ENCODE data around the gene OR2C3.

The OR2C3 gene

GRCh38 chr1:247536340-247536739, at the start of gene OR2C3:
OR2C3 (minus strand) TSS chr1:247536440; CDS start chr1:247532511, 3,929 bp downstream.
- no peak within 1 kb of the TSS for H3K4me3 ChIP-seq (ENCODE audit: low read depth in 1 of 2, low read length in 2 of 2)
- H3K9ac ChIP-seq (ENCODE audit: low read length), result no peak within 1 kb of the TSS
- H3K4me1 ChIP-seq (ENCODE audit: insufficient read depth, low read length), result no peaks in the 10 kb centered on the region
- H3K36me3 ChIP-seq (ENCODE audit: insufficient read depth, low read length), result no peaks in the 10 kb centered on the region
- H3K9me3 ChIP-seq (ENCODE audit: low read length), result no peaks in the 10 kb centered on the region
- no peak within 1 kb of the TSS for H3K27ac ChIP-seq (ENCODE audit: low read depth, low read length)
- no peaks in the 10 kb centered on the region for H3K27me3 ChIP-seq (ENCODE audit: control insufficient read depth in 1 of 2, insufficient read depth in 2 of 2, low read length in 2 of 2)

- no peaks in the 10 kb centered on the region for H3K4me1 ChIP-seq (ENCODE audit: insufficient read depth, low read length)
Observed at GRCh38 chr1:247578946-247579460, 42.8 kb upstream of the OR2C3 start.

GRCh38 chr1:247576514-247576913, 40.3 kb upstream of the OR2C3 start:
- H3K4me1 ChIP-seq (ENCODE audit: insufficient read depth, low read length), result no peaks in the 10 kb centered on the region
- H3K9ac ChIP-seq (ENCODE audit: low read length), result no peak overlapping the region
- no peaks in the 10 kb centered on the region for H3K9me3 ChIP-seq (ENCODE audit: low read length)

More at GRCh38 chr1:247578946-247579460, 42.8 kb upstream of the OR2C3 start:
- H3K9ac ChIP-seq (ENCODE audit: low read length), result no peak overlapping the region
- H3K4me3 ChIP-seq (ENCODE audit: low read depth in 1 of 2, low read length in 2 of 2), result no peak overlapping the region
- no peak overlapping the region for H3K27ac ChIP-seq (ENCODE audit: low read depth, low read length)
- no peaks in the 10 kb centered on the region for H3K9me3 ChIP-seq (ENCODE audit: low read length)
- no peaks in the 10 kb centered on the region for H3K36me3 ChIP-seq (ENCODE audit: insufficient read depth, low read length)
- H3K27me3 ChIP-seq (ENCODE audit: control insufficient read depth in 1 of 2, insufficient read depth in 2 of 2, low read length in 2 of 2), result no peaks in the 10 kb centered on the region

GRCh38 chr1:247574664-247575063, 38.4 kb upstream of the OR2C3 start:
- no peaks in the 10 kb centered on the region for H3K9me3 ChIP-seq (ENCODE audit: low read length)
- H3K4me1 ChIP-seq (ENCODE audit: insufficient read depth, low read length), result no peaks in the 10 kb centered on the region
- no peak overlapping the region for H3K4me3 ChIP-seq (ENCODE audit: low read depth in 1 of 2, low read length in 2 of 2)
- no peak overlapping the region for H3K9ac ChIP-seq (ENCODE audit: low read length)
- no peaks in the 10 kb centered on the region for H3K27me3 ChIP-seq (ENCODE audit: control insufficient read depth in 1 of 2, insufficient read depth in 2 of 2, low read length in 2 of 2)
- no peaks in the 10 kb centered on the region for H3K36me3 ChIP-seq (ENCODE audit: insufficient read depth, low read length)
- H3K27ac ChIP-seq (ENCODE audit: low read depth, low read length), result no peak overlapping the region

More at GRCh38 chr1:247576514-247576913, 40.3 kb upstream of the OR2C3 start:
- Histone ChIP-seq H3K27me3 (ENCODE audit: control insufficient read depth in 1 of 2, insufficient read depth in 2 of 2, low read length in 2 of 2) (no peaks in the 10 kb centered on the region), H3K27ac (ENCODE audit: low read depth, low read length) (no peak overlapping the region), H3K36me3 (ENCODE audit: insufficient read depth, low read length) (no peaks in the 10 kb centered on the region), H3K4me3 (ENCODE audit: low read depth in 1 of 2, low read length in 2 of 2) (no peak overlapping the region)

- H3K9me3 ChIP-seq (ENCODE audit: low read length), result no peaks in the 10 kb centered on the region
- H3K36me3 ChIP-seq (ENCODE audit: insufficient read depth, low read length), result no peaks in the 10 kb centered on the region
- H3K27ac ChIP-seq (ENCODE audit: low read depth, low read length), result no peak overlapping the region
- no peak overlapping the region for H3K4me3 ChIP-seq (ENCODE audit: low read depth in 1 of 2, low read length in 2 of 2)
- H3K4me1 ChIP-seq (ENCODE audit: insufficient read depth, low read length), result no peaks in the 10 kb centered on the region
- H3K27me3 ChIP-seq (ENCODE audit: control insufficient read depth in 1 of 2, insufficient read depth in 2 of 2, low read length in 2 of 2), result no peaks in the 10 kb centered on the region
- no peak overlapping the region for H3K9ac ChIP-seq (ENCODE audit: low read length)
Observed at GRCh38 chr1:247574236-247574635, 38.0 kb upstream of the OR2C3 start.

- Histone ChIP-seq H3K4me3 (ENCODE audit: low read depth in 1 of 2, low read length in 2 of 2) (no peak overlapping the region), H3K27ac (ENCODE audit: low read depth, low read length) (no peak overlapping the region), H3K36me3 (ENCODE audit: insufficient read depth, low read length) (no peaks in the 10 kb centered on the region), H3K4me1 (ENCODE audit: insufficient read depth, low read length) (no peaks in the 10 kb centered on the region), H3K9ac (ENCODE audit: low read length) (no peak overlapping the region), H3K27me3 (ENCODE audit: control insufficient read depth in 1 of 2, insufficient read depth in 2 of 2, low read length in 2 of 2) (no peaks in the 10 kb centered on the region), H3K9me3 (ENCODE audit: low read length) (no peaks in the 10 kb centered on the region)
Observed at GRCh38 chr1:247562198-247562597, 26.0 kb upstream of the OR2C3 start.

GRCh38 chr1:247561711-247562110, 25.5 kb upstream of the OR2C3 start:
- Histone ChIP-seq H3K36me3 (ENCODE audit: insufficient read depth, low read length) (no peaks in the 10 kb centered on the region), H3K4me1 (ENCODE audit: insufficient read depth, low read length) (no peaks in the 10 kb centered on the region), H3K4me3 (ENCODE audit: low read depth in 1 of 2, low read length in 2 of 2) (no peak overlapping the region), H3K9ac (ENCODE audit: low read length) (no peak overlapping the region), H3K27me3 (ENCODE audit: control insufficient read depth in 1 of 2, insufficient read depth in 2 of 2, low read length in 2 of 2) (no peaks in the 10 kb centered on the region), H3K27ac (ENCODE audit: low read depth, low read length) (no peak overlapping the region), H3K9me3 (ENCODE audit: low read length) (no peaks in the 10 kb centered on the region)

- no peak overlapping the region for H3K4me3 ChIP-seq (ENCODE audit: low read depth in 1 of 2, low read length in 2 of 2)
- H3K4me1 ChIP-seq (ENCODE audit: insufficient read depth, low read length), result no peaks in the 10 kb centered on the region
- H3K9ac ChIP-seq (ENCODE audit: low read length), result no peak overlapping the region
- H3K27me3 ChIP-seq (ENCODE audit: control insufficient read depth in 1 of 2, insufficient read depth in 2 of 2, low read length in 2 of 2), result no peaks in the 10 kb centered on the region
- H3K27ac ChIP-seq (ENCODE audit: low read depth, low read length), result no peak overlapping the region
- H3K36me3 ChIP-seq (ENCODE audit: insufficient read depth, low read length), result no peaks in the 10 kb centered on the region
- no peaks in the 10 kb centered on the region for H3K9me3 ChIP-seq (ENCODE audit: low read length)
Observed at GRCh38 chr1:247557926-247558674, 21.9 kb upstream of the OR2C3 start.

GRCh38 chr1:247552231-247552630, 16.0 kb upstream of the OR2C3 start:
- Histone ChIP-seq H3K9ac (ENCODE audit: low read length) (no peak overlapping the region), H3K4me3 (ENCODE audit: low read depth in 1 of 2, low read length in 2 of 2) (no peak overlapping the region), H3K27me3 (ENCODE audit: control insufficient read depth in 1 of 2, insufficient read depth in 2 of 2, low read length in 2 of 2) (no peaks in the 10 kb centered on the region)

GRCh38 chr1:247551721-247552120, 15.5 kb upstream of the OR2C3 start:
- no peak overlapping the region for H3K27ac ChIP-seq (ENCODE audit: low read depth, low read length)
- H3K27me3 ChIP-seq (ENCODE audit: control insufficient read depth in 1 of 2, insufficient read depth in 2 of 2, low read length in 2 of 2), result no peaks in the 10 kb centered on the region
- H3K9me3 ChIP-seq (ENCODE audit: low read length), result no peaks in the 10 kb centered on the region
- no peaks in the 10 kb centered on the region for H3K4me1 ChIP-seq (ENCODE audit: insufficient read depth, low read length)
- no peak overlapping the region for H3K9ac ChIP-seq (ENCODE audit: low read length)
- no peak overlapping the region for H3K4me3 ChIP-seq (ENCODE audit: low read depth in 1 of 2, low read length in 2 of 2)
- no peaks in the 10 kb centered on the region for H3K36me3 ChIP-seq (ENCODE audit: insufficient read depth, low read length)

More at GRCh38 chr1:247552231-247552630, 16.0 kb upstream of the OR2C3 start:
- no peaks in the 10 kb centered on the region for H3K36me3 ChIP-seq (ENCODE audit: insufficient read depth, low read length)
- H3K4me1 ChIP-seq (ENCODE audit: insufficient read depth, low read length), result no peaks in the 10 kb centered on the region
- no peak overlapping the region for H3K27ac ChIP-seq (ENCODE audit: low read depth, low read length)
- no peaks in the 10 kb centered on the region for H3K9me3 ChIP-seq (ENCODE audit: low read length)

- Histone ChIP-seq H3K9me3 (ENCODE audit: low read length) (no peaks in the 10 kb centered on the region), H3K4me1 (ENCODE audit: insufficient read depth, low read length) (no peaks in the 10 kb centered on the region), H3K27ac (ENCODE audit: low read depth, low read length) (no peak within 1 kb of the TSS), H3K9ac (ENCODE audit: low read length) (no peak within 1 kb of the TSS), H3K36me3 (ENCODE audit: insufficient read depth, low read length) (no peaks in the 10 kb centered on the region), H3K4me3 (ENCODE audit: low read depth in 1 of 2, low read length in 2 of 2) (no peak within 1 kb of the TSS), H3K27me3 (ENCODE audit: control insufficient read depth in 1 of 2, insufficient read depth in 2 of 2, low read length in 2 of 2) (no peaks in the 10 kb centered on the region)
Observed at GRCh38 chr1:247548769-247549182, 12.5 kb upstream of the OR2C3 start, which contains the start of gene GCSAML. GCSAML (plus strand) TSS chr1:247549134; CDS start chr1:247549192, 58 bp downstream.

GRCh38 chr1:247548092-247548491, 11.9 kb upstream of the OR2C3 start:
- Histone ChIP-seq H3K9ac (ENCODE audit: low read length) (no peak overlapping the region), H3K36me3 (ENCODE audit: insufficient read depth, low read length) (no peaks in the 10 kb centered on the region), H3K9me3 (ENCODE audit: low read length) (no peaks in the 10 kb centered on the region), H3K4me3 (ENCODE audit: low read depth in 1 of 2, low read length in 2 of 2) (no peak overlapping the region), H3K4me1 (ENCODE audit: insufficient read depth, low read length) (no peaks in the 10 kb centered on the region), H3K27me3 (ENCODE audit: control insufficient read depth in 1 of 2, insufficient read depth in 2 of 2, low read length in 2 of 2) (no peaks in the 10 kb centered on the region), H3K27ac (ENCODE audit: low read depth, low read length) (no peak overlapping the region)

All from muscle layer of colon (tissue), 2 donors.